Stimulated activated effector memory CD8-positive, alpha-beta T cell treated with anti-CD3 and anti-CD28 coated beads, Interleukin-12 subunit alpha, Interleukin-12 subunit beta, amount 100 ng/mL, for 72 hours (primary cell): ENCODE measurements around the gene SEC23A.
"Not testable (repeated sequence)": the region's sequence is repeated elsewhere in the genome, so short reads cannot be mapped to it uniquely, and the experiment has no call there.

Experiments
- ATAC-seq: fragments of 150-1000 bp; cut with Tn5 transposase; 2 replicates; pipeline ENCODE4 v1.10.0; 2021
- DNase-seq, 2 donors: peaks; one replicate each; pipeline ENCODE4 v3.0.0; 2021 to 2022; ENCODE audit warnings: low spot score in 2 of 2
- H3K27ac Mint-ChIP-seq: one replicate; pipeline ENCODE4 v1.8.0; 2022; ENCODE audit warnings: mild to moderate bottlenecking, mixed read lengths
- H3K36me3 Mint-ChIP-seq: one replicate; pipeline ENCODE4 v1.8.0; 2022; ENCODE audit warnings: mild to moderate bottlenecking, mixed read lengths
- H3K4me1 Mint-ChIP-seq: one replicate; pipeline ENCODE4 v1.8.0; 2022; ENCODE audit warnings: mixed read lengths
- H3K4me3 Mint-ChIP-seq: one replicate; pipeline ENCODE4 v1.8.0; 2022; ENCODE audit warnings: mild to moderate bottlenecking, mixed read lengths
- H3K9me3 Mint-ChIP-seq: one replicate; pipeline ENCODE4 v1.8.0; 2022; ENCODE audit warnings: mixed read lengths

The SEC23A gene

GRCh38 chr14:39102969-39103957 lies at the start of gene SEC23A:
TSS of gene SEC23A (minus strand) at chr14:39103235. CDS start at chr14:39096118, 7,117 bp downstream.
- no peaks in the 10 kb centered on the region for H3K9me3 Mint-ChIP-seq
- peak; percentile 97 for ATAC-seq
- peak; percentile 63 to 89 for DNase-seq
- H3K4me1 Mint-ChIP-seq, result peaks cover 35% of the 10 kb centered on the region
- peak within 1 kb of the TSS; percentile 87 for H3K4me3 Mint-ChIP-seq
- peaks cover 23% of the 10 kb centered on the region for H3K36me3 Mint-ChIP-seq
- H3K27ac Mint-ChIP-seq, result peak within 1 kb of the TSS; percentile 97

DNA sequence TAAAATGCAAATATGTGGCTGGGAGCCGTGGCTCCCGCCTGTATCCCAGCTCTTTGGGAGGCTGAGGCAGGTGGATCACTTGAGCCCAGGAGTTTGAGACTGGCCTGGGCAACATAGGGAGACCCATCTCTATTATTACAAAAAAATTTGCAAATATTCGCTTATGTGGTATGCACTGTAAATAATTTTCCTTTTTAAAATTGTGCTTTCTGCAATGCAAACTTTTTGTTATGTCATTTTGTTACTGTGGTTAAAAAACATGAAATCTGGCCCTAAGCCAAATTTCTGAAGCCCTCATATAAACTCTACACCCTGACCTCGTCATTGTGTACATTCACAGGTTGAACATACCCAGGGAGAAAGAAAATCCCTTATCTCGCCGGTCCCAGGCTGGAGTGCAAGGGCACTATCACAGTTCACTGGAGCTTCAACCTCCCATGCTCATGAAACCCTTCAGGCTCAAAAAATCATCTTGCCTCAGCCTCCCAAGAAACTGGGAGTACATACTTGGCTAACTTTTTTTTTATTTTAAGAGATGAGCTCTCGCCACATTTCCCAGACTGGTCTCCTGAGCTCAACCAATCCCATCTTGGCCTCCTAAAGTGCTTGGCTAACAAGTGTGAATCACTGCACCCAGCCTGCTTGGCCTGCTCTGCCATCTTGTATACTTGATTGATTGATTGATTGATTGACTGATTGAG lies 42.4 kb upstream of the SEC23A start:
- H3K9me3 Mint-ChIP-seq, result no peaks in the 10 kb centered on the region
- ATAC-seq (no peak), DNase-seq (peak in 1 of 2 donors; percentile 38)
- H3K4me1 Mint-ChIP-seq, result no peaks in the 10 kb centered on the region
- H3K36me3 Mint-ChIP-seq, result peaks cover 53% of the 10 kb centered on the region
- no peak overlapping the region for H3K27ac Mint-ChIP-seq
- no peak overlapping the region for H3K4me3 Mint-ChIP-seq

DNA sequence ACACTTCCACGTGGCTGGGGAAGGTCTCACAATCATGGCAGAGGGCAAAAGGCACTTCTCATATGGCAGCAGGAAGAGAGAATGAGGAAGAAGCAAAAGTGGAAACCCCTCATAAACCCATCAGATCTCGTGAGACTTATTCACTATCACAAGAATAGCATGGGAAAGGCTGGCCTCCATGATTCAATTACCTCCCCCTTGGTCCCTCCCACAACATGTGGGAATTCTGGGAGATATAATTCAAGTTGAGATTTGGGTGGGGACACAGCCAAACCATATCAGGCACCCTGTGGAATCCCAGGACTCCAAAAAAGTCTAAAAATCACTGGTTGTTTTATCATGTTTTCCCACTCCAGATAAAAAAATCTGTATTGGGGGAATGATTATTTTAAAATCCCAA lies 40.2 kb upstream of the SEC23A start:
- not testable (repeated sequence) for H3K4me1 Mint-ChIP-seq
- H3K36me3 Mint-ChIP-seq, result peaks cover 53% of the 10 kb centered on the region

DNA sequence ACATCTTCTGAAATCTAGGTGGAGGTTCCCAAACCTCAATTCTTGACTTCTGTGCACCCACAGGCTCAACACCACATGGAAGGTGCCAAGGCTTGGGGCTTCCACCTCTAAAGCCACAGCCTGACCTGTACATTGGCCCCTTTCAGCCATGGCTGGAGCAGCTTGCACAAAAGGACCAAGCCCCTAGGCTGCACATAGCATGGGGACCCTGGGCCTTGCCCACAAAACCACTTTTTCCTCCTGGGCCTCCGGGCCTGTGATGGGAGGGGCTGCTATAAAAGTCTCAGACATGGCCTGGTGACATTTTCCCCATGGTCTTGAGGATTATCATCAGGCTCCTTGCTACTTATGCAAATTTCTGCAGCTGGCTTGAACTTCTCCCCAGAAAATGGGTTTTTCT lies 38.6 kb upstream of the SEC23A start:
- H3K4me3 Mint-ChIP-seq, ATAC-seq, H3K27ac Mint-ChIP-seq, DNase-seq, H3K9me3 Mint-ChIP-seq, H3K4me1 Mint-ChIP-seq: not testable (repeated sequence)
- H3K36me3 Mint-ChIP-seq, result peaks cover 57% of the 10 kb centered on the region

More for the DNA sequence above, 40.2 kb upstream of the SEC23A start:
- not testable (repeated sequence) for DNase-seq, H3K4me3 Mint-ChIP-seq, H3K9me3 Mint-ChIP-seq, ATAC-seq, H3K27ac Mint-ChIP-seq

GRCh38 chr14:39140170-39140569 lies 37.1 kb upstream of the SEC23A start:
- ATAC-seq, result no peak
- Mint-ChIP-seq H3K4me3 (no peak overlapping the region), H3K9me3 (no peaks in the 10 kb centered on the region), H3K27ac (peak overlapping the region; percentile 45), H3K4me1 (no peaks in the 10 kb centered on the region), H3K36me3 (peaks cover 71% of the 10 kb centered on the region)
- no peak for DNase-seq

- H3K36me3 Mint-ChIP-seq, result peaks cover 88% of the 10 kb centered on the region
- H3K4me3 Mint-ChIP-seq, result no peak overlapping the region
- ATAC-seq (no peak), DNase-seq (no peak)
- H3K4me1 Mint-ChIP-seq, result no peaks in the 10 kb centered on the region
- no peak overlapping the region for H3K27ac Mint-ChIP-seq
- no peaks in the 10 kb centered on the region for H3K9me3 Mint-ChIP-seq
These were observed 35.4 kb upstream of the SEC23A start for GRCh38 chr14:39138440-39138839.

- not testable (repeated sequence) for ATAC-seq, H3K4me1 Mint-ChIP-seq, H3K9me3 Mint-ChIP-seq, DNase-seq, H3K27ac Mint-ChIP-seq, H3K4me3 Mint-ChIP-seq
- H3K36me3 Mint-ChIP-seq, result peaks cover 91% of the 10 kb centered on the region
These were observed 34.8 kb upstream of the SEC23A start for GRCh38 chr14:39137835-39138234.

- no peak for ATAC-seq
These were observed 19.5 kb upstream of the SEC23A start for GRCh38 chr14:39122330-39123138.

DNA sequence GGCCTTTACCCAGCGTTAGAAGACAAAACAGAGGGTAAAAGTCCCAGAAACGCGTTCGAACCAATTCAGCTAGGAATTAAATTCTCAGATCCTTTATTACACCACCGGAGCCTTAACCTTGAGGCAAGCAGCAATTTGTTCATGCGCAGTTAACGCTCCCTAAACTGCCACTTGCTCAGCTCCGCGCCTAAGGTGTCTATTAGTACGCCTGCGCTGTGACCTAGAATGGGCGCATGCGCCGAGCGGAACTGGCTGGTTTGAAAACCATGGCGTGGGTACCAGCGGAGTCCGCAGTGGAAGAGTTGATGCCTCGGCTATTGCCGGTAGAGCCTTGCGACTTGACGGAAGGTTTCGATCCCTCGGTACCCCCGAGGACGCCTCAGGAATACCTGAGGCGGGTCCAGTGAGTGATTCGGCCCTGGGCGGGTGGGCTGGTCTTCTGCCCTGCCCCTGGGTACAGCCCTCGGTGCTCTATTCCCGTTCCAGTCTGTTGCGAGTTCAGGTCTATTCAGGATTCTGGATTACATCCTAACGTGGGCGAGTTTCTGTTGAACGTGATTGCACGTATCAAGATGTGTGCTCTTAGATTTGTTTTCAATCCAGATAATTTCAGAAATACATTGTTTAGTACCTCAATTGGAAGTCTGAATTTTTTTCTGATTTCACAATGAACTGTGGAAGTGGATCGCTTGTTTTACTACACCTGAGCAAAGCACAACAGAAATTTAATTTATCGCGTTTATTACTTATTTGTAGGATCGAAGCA lies 11.2 kb upstream of the SEC23A start, which contains the start of gene GEMIN2:
GEMIN2 (plus strand) TSS at position 251 of the 766 bp plus-strand sequence; CDS start at position 267, 16 bp downstream.
- DNase-seq, result peak; percentile 90 to 96
- peak within 1 kb of the TSS; percentile 82 for H3K27ac Mint-ChIP-seq
- H3K9me3 Mint-ChIP-seq, result no peaks in the 10 kb centered on the region
- H3K36me3 Mint-ChIP-seq, result peaks cover 50% of the 10 kb centered on the region
- peak within 1 kb of the TSS; percentile 91 for H3K4me3 Mint-ChIP-seq
- peak; percentile 100 for ATAC-seq
- peaks cover 12% of the 10 kb centered on the region for H3K4me1 Mint-ChIP-seq

More at GRCh38 chr14:39122330-39123138, 19.5 kb upstream of the SEC23A start:
- DNase-seq, result no peak
- Mint-ChIP-seq H3K4me3 (no peak overlapping the region), H3K27ac (no peak overlapping the region), H3K36me3 (peaks cover 88% of the 10 kb centered on the region), H3K9me3 (no peaks in the 10 kb centered on the region), H3K4me1 (no peaks in the 10 kb centered on the region)

- no peak for ATAC-seq
- Mint-ChIP-seq H3K4me3 (peak overlapping the region; percentile 91), H3K27ac (peak overlapping the region; percentile 82)
These were observed 10.6 kb upstream of the SEC23A start for GRCh38 chr14:39113685-39114072.

DNA sequence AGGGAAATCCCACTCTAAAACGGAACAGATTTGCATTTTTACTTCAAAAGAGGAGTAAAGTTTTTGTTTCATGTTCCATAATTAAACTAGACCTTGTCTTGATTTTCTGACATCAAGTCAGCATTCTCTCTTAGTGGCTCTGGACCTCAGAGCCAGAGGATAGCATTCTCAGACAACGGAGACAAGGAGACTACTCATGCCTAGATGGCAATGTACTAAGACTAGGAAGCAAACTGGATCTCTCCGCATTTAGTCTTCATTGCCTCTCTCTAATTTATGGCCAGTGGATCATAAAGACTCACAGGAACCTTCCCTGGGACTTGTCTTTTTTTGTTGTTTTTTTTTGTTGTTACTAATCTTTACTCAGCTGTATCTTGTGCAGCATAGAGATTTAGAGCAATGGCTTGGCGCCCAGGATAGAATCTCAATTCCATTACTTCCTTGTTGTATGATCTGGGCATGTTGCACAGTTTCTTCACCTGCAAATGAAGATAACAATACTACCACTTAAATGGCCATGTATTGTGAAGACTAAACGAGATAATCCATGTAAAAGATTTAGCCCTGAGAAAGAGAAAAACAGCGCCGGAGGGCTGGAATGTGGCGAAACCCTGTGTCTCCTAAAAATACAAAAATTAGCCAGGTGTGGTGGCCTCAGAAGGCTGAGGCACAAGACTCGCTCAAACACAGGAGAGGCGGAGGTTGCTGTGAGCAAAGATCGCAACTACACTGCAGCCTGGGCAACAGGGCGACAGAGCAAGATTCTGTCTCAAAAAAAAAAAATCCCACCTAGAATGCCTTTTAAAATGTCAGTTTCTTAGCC lies 7.1 kb upstream of the SEC23A start:
- peaks cover 10% of the 10 kb centered on the region for H3K4me1 Mint-ChIP-seq
- H3K27ac Mint-ChIP-seq, result no peak overlapping the region
- no peak for DNase-seq
- no peaks in the 10 kb centered on the region for H3K9me3 Mint-ChIP-seq
- no peak overlapping the region for H3K4me3 Mint-ChIP-seq
- peaks cover 13% of the 10 kb centered on the region for H3K36me3 Mint-ChIP-seq
- ATAC-seq, result no peak

More at GRCh38 chr14:39113685-39114072, 10.6 kb upstream of the SEC23A start:
- Mint-ChIP-seq H3K4me1 (peaks cover 12% of the 10 kb centered on the region), H3K9me3 (no peaks in the 10 kb centered on the region), H3K36me3 (peaks cover 44% of the 10 kb centered on the region)
- no peak for DNase-seq

- no peak overlapping the region for H3K4me3 Mint-ChIP-seq
- no peaks in the 10 kb centered on the region for H3K36me3 Mint-ChIP-seq
- no peak for ATAC-seq
These were observed 5.8 kb upstream of the SEC23A start for GRCh38 chr14:39108791-39109190.

GRCh38 chr14:39107591-39107996 lies 4.6 kb upstream of the SEC23A start:
- ATAC-seq, result no peak
- H3K4me1 Mint-ChIP-seq, result peaks cover 11% of the 10 kb centered on the region
- no peaks in the 10 kb centered on the region for H3K9me3 Mint-ChIP-seq
- H3K27ac Mint-ChIP-seq, result no peak overlapping the region
- H3K4me3 Mint-ChIP-seq, result no peak overlapping the region
- DNase-seq, result no peak
- H3K36me3 Mint-ChIP-seq, result peaks cover 7% of the 10 kb centered on the region

More at GRCh38 chr14:39108791-39109190, 5.8 kb upstream of the SEC23A start:
- no peak for DNase-seq
- Mint-ChIP-seq H3K4me1 (peaks cover 9% of the 10 kb centered on the region), H3K9me3 (no peaks in the 10 kb centered on the region), H3K27ac (no peak overlapping the region)
